NCI-H82 (cell line): Measurements from ENCODE around the gene DOCK3.

ENCODE experiments used
- DNase-seq: peaks from one replicate; lab custom pipeline; 2025; lab: John Stamatoyannopoulos, UW

The DOCK3 gene, protein sequence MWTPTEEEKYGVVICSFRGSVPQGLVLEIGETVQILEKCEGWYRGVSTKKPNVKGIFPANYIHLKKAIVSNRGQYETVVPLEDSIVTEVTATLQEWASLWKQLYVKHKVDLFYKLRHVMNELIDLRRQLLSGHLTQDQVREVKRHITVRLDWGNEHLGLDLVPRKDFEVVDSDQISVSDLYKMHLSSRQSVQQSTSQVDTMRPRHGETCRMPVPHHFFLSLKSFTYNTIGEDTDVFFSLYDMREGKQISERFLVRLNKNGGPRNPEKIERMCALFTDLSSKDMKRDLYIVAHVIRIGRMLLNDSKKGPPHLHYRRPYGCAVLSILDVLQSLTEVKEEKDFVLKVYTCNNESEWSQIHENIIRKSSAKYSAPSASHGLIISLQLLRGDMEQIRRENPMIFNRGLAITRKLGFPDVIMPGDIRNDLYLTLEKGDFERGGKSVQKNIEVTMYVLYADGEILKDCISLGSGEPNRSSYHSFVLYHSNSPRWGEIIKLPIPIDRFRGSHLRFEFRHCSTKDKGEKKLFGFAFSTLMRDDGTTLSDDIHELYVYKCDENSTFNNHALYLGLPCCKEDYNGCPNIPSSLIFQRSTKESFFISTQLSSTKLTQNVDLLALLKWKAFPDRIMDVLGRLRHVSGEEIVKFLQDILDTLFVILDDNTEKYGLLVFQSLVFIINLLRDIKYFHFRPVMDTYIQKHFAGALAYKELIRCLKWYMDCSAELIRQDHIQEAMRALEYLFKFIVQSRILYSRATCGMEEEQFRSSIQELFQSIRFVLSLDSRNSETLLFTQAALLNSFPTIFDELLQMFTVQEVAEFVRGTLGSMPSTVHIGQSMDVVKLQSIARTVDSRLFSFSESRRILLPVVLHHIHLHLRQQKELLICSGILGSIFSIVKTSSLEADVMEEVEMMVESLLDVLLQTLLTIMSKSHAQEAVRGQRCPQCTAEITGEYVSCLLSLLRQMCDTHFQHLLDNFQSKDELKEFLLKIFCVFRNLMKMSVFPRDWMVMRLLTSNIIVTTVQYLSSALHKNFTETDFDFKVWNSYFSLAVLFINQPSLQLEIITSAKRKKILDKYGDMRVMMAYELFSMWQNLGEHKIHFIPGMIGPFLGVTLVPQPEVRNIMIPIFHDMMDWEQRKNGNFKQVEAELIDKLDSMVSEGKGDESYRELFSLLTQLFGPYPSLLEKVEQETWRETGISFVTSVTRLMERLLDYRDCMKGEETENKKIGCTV (N-terminal part only)

GRCh38 chr3:50674349-50675178, at the start of gene DOCK3:
Gene DOCK3, plus strand, starts transcription at chr3:50674927. Its CDS starts 337 bp downstream, at chr3:50675264.
- peak; percentile 74 for DNase-seq

DNA sequence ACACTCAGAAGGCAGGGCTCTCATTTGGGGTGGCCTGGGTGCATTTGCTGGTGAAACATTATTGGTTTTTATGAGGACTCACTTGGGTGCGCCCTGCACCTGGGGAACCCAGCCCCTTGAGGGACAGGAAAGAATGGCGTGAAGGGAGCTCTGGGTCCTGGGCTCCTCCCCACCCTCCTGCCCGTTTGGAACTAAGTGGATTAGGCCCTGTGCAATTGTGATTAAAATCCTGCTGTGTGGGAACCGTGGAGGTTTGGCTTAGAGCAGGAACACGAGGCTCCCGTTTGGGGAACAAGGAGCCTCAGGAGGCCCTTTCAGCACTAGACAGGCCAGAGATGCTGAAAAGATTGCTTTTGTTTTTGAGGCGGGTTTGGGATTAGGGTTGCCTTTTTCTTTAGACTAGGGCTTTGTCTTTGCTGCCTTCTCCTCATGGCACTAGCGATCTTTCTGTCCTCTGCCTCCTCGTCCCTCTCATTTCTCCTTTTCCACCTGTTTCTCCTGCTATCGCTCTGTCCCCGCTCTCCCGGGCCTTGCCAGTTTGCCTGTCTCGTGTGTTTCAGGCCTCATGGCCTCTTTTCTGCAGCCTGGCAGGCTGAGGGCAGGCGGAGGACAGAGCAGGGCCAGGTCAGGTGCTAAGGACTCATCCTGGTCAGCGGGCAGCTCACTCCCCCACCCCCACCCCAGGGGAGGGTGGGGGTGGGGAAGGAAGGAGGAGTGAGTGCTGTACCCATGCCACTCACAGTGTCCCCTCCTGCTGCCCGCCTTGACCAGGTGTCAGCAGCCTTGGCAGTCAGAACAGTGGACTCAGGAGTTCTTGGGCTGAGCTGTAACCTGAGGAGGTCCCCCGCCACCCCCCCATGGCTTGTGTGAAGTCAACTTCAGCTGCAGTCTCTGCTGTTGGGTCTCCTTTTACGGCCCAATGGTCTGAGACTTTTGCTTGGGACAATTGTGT, 49.2 kb upstream of the DOCK3 start:
- peak; percentile 91 for DNase-seq

DNA sequence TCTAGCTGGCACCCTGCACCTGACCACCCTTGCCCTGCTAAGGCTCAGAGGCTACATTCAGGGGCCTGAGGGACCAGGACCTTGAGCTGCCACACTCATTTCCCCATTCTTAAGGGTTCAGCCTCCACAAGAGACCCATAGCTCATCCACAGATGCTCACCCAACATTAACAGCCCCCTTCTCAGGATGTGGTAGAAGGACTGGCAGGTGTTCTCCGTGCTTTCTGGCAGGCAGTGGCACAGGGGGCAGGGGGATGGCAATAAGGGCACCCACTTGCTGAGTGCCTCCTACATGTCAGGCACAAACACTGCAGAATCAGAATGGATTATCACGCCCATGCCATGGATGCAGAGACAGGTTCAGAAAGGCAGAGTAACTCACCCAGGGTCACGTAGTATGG, 48.3 kb upstream of the DOCK3 start:
- DNase-seq = no peak

DNA sequence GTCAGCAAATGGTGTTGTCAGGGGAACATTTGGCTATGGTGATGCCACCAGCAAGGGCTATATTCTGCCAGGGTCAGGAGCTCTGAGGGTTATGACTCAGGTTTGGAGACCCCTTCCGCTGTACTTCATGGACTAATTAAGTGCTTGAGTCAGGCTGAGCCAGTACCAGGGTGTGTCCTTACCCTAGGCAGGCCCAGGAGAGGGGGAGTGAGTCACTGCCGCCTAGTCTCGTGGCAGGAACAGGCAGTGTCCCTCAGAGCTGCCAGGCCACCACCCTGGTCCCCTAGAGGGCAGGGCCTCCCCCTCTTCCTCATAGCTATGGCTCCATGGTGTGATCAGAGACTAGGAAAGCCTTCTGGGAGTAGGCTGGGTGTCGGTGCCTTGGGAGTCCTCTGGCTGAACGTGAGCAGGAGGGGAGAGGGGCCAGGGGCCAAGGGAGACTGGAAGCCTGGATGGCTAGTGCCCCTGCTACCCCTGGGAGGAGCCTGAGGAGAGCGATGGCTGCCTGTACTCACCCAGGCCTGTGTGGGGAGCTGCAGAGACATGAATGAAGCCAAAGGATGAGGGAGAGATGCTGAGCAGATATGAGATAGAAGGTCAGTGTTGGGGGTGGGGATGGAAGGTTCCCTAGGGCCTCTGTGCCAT, 47.2 kb upstream of the DOCK3 start:
- DNase-seq = peak; percentile 56

DNA sequence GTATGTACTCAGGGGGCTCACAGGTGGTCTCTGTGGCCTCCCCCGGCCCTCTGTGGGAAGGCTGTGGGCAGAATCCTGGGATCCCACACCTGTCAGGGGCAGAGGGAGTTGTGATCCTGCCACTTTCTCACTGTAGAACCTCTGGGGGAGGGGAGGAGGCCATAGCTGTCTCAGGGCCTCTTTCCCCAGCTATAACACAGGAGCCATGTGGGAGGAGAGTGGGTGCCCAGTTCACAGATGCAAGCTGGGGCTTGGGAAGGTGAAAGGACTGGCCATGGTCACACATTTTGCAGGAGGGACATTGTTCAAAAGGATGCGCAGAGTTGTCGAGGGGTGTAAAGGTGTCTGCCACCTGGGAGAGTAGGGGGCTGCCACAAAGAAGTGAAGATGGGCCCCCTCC, 46.1 kb upstream of the DOCK3 start:
- DNase-seq = no peak

DNA sequence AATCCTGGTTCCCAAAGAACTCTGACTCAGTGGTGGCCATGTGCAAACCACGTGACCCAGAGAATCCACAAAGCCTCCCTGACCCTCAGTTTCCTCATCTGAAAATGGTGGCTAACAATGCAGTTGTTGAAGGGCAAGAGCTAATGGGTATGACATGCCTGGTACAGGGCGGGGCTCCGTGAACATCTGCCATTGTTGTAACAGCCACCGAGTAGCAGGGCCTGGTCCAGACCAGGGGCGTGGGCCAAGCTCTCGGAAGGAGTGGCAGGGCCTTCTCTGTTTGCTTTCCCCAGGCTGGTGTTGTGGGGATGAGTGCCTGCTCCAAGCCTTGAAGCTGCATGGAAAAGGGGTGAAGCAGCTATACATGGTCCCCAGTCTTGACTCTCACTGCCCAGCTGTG, 44.3 kb upstream of the DOCK3 start:
- no peak for DNase-seq

GRCh38 chr3:50630877-50631276, 43.9 kb upstream of the DOCK3 start:
- no peak for DNase-seq

GRCh38 chr3:50632450-50632849, 42.3 kb upstream of the DOCK3 start:
- DNase-seq = no peak

DNA sequence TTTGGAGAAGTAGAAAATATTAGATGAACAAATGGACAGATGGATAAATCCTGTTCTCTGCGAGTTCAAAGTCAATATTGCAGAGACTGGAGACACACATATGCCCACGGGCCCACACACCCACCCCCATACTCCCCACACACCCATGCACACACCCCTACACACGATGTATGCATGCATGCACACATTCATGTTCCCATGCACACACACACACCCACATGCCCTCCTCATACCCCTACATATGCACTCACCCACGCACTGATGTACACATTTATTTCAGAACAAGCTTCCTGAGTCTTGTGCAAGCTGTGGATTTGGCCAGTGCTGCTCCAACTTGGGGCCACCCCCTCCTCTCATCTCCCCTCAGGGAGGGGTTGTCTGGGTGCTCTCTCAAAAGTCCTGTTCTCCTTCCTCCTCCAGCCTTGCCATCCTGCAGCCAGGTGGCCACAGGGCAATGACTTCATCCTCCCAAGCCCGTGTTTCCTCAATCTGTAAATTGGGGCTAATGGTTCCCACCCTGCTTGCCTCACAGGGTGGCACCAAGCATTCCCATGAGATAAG, 41.4 kb upstream of the DOCK3 start:
- no peak for DNase-seq

DNA sequence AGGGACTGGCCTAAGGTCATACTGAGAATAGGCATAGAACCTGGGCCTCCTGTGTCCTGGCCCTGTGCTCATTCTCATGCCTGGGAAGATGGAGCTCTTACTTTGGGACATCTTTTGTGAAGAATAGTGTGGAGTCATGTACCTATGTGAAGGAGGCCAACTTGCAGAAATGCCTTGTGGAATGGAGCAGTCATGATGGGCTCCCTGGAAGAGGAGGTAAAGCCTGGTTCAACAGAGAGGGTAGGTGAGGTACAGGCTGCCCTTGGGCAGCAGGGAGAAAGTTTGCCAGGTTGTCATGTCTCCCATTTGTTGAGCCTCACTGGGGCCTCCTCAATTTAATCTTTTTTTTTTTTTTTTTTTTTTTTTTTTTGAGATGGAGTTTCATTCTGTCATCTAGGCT, 39.7 kb upstream of the DOCK3 start:
- DNase-seq = no peak

GRCh38 chr3:50637011-50637410, 37.7 kb upstream of the DOCK3 start:
- no peak for DNase-seq

GRCh38 chr3:50637945-50638344, 36.8 kb upstream of the DOCK3 start:
- DNase-seq = no peak

DNA sequence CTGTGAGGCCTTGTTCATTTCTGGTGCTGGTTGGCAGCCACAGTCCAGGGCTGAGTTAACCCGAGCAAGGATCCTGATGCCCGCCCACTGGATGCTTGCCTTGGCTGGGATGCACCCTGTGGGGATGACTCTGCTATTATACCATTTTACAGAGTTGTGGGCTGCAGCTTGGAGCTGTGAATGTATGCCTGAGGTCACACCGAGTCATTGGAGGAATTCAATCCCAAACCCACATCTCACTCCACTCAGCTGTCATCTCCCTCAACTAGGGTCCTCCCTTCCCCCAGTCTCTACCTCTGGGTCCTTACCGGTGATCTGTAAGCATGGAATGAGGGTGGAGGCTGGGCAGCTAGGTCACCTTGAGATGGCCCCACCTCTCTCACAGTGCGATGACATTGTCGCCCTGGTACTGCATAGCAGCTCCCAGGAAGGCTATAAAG, 35.7 kb upstream of the DOCK3 start:
- DNase-seq = no peak

GRCh38 chr3:50642382-50642781, 32.3 kb upstream of the DOCK3 start:
- DNase-seq = no peak

DNA sequence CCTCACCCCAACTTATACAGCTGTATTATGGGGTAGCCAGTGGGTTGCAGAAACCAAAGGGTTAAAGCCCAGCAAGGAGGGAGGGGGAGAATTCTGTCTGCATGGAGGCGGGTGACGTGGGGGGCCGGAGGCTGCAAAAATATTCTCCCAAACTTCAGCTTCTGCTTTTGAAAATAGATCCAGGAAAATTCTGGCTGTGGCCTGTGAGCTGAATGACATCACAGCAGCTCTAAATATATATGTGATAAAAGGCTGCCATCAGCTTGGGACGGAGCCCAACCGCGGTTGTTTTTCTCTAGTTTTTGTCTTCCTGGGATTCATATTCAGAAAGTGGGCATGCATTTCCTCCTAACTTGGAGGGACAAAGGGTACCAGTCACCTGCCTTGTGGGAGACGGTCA, 30.2 kb upstream of the DOCK3 start:
- no peak for DNase-seq

DNA sequence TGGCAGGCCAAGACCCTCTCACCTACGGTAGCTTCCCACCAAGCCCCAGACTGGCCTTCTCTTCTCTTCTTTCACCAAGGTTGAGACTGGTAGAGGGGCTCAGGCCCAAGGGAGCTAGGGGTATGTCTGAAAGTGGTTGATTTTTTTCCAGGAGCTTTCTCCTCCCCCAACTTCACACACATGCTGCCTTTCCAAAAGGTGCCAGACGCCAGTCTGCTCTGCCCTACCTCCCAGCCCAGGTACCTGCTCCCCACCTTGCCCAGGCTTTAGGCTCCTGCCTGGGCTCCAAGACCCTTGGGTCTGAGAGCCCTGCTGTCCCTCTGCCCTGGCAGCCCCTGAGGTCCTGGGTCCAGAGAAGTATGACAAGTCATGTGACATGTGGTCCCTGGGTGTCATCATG, 29.3 kb upstream of the DOCK3 start:
- DNase-seq = no peak

DNA sequence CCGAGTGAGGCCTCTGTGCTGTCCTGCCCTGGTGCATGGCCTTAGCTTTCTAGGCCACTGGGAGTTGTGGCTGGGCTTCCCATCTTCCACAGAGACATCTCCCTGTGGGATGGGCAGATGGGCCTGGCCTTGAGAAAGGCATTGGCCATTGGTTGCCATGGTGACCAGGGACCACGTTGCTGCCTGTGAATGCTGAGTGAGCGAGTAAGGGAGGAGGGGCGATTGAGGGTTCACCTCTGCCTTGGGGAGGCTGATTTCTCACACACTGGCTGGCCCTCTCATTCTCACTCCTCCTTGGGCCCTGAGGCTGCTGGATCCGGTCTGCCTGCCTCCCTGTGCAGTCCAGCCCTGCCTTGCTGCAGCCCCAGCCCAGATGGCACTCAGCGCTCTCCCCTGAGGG, 26.4 kb upstream of the DOCK3 start:
- DNase-seq = peak; percentile 15

- DNase-seq = no peak
Observed at GRCh38 chr3:50648944-50649343, 25.8 kb upstream of the DOCK3 start.

- no peak for DNase-seq
Observed at GRCh38 chr3:50649451-50649931, 25.2 kb upstream of the DOCK3 start.
